ENCODE data around the gene SYT9.

SYT9 gene, protein sequence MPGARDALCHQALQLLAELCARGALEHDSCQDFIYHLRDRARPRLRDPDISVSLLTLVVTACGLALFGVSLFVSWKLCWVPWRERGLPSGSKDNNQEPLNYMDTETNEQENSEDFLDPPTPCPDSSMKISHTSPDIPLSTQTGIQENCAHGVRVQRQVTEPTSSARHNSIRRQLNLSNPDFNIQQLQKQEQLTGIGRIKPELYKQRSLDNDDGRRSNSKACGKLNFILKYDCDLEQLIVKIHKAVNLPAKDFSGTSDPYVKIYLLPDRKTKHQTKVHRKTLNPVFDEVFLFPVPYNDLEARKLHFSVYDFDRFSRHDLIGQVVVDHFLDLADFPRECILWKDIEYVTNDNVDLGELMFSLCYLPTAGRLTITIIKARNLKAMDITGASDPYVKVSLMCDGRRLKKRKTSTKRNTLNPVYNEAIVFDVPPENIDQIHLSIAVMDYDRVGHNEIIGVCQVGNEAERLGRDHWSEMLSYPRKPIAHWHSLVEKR

DNA sequence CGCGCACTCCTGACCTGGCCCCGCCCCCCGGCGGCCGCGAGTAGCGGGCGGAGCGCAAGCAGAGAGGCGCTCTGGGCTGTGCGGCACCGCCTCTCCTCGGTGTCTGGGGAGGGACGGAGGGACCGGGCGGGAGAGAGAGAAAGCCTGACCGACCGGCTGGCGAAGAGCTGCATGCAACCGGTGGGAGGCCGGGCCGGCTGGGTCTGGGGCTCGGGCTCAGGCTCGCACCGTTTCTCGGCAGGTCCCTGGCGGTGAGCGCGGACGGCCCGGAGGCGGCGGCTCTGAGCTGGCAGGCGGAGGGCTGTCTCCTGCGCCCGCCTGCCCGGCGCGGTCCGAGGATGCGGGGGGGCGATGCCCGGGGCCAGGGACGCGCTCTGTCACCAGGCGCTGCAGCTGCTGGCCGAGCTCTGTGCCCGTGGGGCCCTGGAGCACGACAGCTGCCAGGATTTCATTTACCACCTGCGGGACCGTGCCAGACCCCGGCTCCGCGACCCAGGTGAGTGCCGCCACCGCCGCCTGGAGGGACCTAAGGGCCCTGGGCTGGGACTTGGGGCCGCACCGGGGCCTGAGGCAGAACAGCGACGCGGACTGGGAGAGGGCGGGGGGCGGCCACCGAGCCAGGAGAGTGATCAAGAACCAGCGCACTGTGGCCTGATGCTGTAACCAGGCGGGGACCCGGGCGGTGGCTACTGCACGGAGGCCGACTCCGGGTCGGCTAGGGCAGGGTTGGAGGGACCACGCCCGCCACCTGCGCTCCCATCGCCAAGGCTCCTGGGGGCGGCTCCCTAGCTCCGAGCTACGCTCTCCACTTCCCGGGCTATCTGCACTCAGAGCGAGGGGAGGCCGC, at the start of gene SYT9:
TSS of gene SYT9 (plus strand) at position 69 of the 847 bp plus-strand sequence. CDS start at position 352, 283 bp downstream.
- DNase-seq (ENCODE audit: low read depth in 2 of 2): peak in 1 of 2 donors; percentile 8

DNA sequence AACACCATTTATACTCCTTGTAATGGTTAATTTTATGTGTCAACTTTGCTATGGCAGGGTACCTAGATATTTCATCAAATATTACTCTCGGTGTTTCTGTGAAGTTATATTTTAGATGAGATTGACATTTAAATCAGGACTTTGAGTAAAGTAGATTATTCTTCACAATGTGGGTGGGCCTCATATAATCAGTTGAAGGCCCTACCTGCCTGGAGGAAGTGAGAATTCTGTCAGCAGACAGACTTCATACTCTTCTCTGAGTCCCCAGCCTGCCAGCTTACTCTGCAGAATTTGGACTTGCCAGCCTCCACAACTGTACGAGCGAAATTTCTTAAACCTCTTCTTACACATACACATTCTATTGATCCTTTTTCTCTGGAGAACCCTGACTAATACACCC, 49.3 kb upstream of the SYT9 start:
- no peak for DNase-seq (ENCODE audit: low read depth in 2 of 2)

DNA sequence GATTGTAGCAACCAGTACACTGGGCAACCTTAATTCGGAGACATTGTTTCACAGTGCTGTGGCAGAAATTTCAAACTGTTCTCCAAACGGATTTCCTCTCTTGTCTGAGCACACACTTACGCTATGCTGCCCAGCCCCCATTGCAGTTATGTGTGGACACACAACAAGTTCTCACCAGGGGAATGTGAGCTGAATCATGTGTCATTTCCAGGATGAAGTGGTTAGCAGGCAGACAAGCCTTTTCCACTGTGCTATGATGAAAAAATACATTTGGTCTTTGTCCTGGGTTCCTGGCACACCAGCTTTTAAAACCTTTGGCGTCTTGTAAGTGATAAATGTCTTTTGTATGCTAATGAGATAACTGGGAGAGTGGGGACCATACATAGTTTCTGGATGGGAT, 46.9 kb upstream of the SYT9 start:
- no peak for DNase-seq (ENCODE audit: low read depth in 2 of 2)

GRCh38 chr11:7208391-7208790, 43.3 kb upstream of the SYT9 start:
- DNase-seq (ENCODE audit: low read depth in 2 of 2): no peak

- DNase-seq (ENCODE audit: low read depth in 2 of 2): no peak
These were observed 32.2 kb upstream of the SYT9 start for GRCh38 chr11:7219491-7219890.

- no peak for DNase-seq (ENCODE audit: low read depth in 2 of 2)
These were observed 31.1 kb upstream of the SYT9 start for GRCh38 chr11:7220636-7221035.

- DNase-seq (ENCODE audit: low read depth in 2 of 2): no peak
These were observed 29.1 kb upstream of the SYT9 start for GRCh38 chr11:7222619-7223018.

GRCh38 chr11:7239877-7240276, 11.8 kb upstream of the SYT9 start:
- DNase-seq (ENCODE audit: low read depth in 2 of 2): no peak

- no peak for DNase-seq (ENCODE audit: low read depth in 2 of 2)
These were observed 6.4 kb upstream of the SYT9 start for GRCh38 chr11:7245341-7245740.

GRCh38 chr11:7246179-7246578, 5.5 kb upstream of the SYT9 start:
- no peak for DNase-seq (ENCODE audit: low read depth in 2 of 2)

- DNase-seq (ENCODE audit: low read depth in 2 of 2): no peak
These were observed 1.5 kb upstream of the SYT9 start for GRCh38 chr11:7250166-7250565.

- DNase-seq (ENCODE audit: low read depth in 2 of 2): no peak
These were observed 243 bp upstream of the SYT9 start for GRCh38 chr11:7251487-7251835.

- no peak for DNase-seq (ENCODE audit: low read depth in 2 of 2)
These were observed 1.0 kb downstream of the SYT9 start for GRCh38 chr11:7252683-7253213.

DNA sequence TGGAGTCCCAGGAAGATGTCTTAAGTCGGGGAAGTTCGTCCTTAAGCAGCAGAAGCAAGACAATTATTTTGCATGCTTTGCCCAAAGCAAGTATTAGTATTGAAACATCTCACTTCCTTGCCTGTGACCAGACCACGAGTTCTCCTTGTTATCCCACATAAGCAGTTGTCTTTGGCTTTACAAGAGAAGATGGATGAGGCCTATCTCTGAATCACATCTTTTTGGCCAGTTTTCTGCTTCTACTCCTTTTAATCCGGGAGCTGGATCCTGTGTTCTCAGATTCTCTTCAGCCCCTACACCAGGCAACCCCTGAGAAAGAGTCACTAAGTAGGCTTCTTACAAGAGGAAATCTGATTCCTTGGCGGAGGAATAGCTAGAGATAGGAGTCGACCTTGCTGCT, 2.1 kb downstream of the SYT9 start:
- DNase-seq (ENCODE audit: low read depth in 2 of 2): no peak

GRCh38 chr11:7254731-7255291, 3.1 kb downstream of the SYT9 start:
- no peak for DNase-seq (ENCODE audit: low read depth in 2 of 2)

DNA sequence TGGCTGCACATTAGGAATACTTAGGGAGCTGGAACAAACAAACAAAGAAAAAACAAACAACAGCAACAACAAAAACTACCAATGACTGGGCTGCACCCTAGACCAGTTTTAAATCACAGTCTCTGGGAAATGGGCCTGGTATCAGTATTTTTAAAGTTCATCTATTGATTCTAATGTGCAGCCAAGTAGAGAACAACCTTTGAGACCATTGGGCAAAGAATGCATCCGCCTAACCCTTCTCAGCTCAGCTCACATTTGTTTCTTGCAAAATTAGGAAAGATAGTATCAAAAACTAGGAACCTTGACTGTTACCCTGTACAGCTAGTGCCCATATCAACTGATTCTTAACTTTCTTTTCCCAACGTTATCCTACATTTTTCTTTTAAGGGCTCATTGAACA, 5.2 kb downstream of the SYT9 start:
- DNase-seq (ENCODE audit: low read depth in 2 of 2): no peak

- no peak for DNase-seq (ENCODE audit: low read depth in 2 of 2)
These were observed 6.0 kb downstream of the SYT9 start for GRCh38 chr11:7257724-7258123.

DNA sequence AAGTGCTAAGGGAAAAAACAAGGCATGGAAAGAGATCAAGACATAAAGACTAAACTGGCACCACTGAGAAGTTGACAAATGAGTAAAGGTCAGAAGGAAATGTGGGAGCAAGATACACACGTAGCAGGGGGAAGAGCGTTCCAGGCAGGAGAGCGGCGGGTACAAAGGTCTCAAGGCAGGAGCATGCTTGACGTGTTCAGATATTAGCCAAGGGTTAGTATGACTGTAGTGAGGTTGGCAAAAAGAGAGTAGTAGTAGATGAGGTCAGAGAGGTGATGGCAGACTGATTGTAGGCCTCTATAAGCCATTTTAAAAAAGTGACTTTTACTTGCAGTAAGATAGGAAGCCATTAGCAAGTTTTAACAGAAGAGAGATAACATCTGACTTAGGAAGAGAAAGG, 9.9 kb downstream of the SYT9 start:
- DNase-seq (ENCODE audit: low read depth in 2 of 2): no peak

DNA sequence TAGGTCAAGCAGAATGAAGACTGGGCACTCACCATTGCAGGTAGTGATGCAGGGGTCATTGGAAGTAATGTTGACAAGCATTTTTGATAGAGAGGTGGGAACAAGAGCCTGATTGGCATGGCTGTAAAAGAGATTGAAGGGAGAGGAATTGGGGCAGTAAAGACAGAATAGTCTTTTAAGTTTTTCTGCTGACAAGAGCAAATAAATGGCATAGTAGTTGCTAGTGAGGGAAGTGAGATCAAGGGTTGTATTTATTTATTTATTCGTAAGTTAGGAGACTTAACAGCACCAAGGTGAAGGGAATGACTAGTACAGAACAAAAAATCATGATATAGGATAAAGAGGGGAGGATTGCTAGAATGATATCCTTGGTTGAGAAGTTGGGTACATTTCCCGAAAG, 11.0 kb downstream of the SYT9 start:
- no peak for DNase-seq (ENCODE audit: low read depth in 2 of 2)

- no peak for DNase-seq (ENCODE audit: low read depth in 2 of 2)
These were observed 12.1 kb downstream of the SYT9 start for GRCh38 chr11:7263842-7264241.

DNA sequence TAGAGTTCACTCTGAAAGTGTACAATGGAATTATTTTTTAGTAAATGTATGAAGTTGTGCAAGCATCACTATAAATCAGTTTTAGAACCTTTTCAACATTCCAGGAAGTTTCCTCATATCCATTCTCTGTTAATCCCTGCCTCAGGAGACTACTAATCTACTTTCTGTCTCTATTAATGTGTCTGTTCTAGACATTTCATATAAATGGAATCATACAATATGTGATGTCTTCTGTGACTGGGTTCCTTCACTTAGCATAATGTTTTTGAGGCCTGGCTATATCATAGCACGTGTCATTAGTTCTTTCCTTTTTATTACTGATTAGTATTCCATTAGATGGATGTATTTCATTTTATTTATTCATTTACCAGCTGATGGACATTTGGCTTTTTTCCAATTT, 17.1 kb downstream of the SYT9 start:
- no peak for DNase-seq (ENCODE audit: low read depth in 2 of 2)

DNA sequence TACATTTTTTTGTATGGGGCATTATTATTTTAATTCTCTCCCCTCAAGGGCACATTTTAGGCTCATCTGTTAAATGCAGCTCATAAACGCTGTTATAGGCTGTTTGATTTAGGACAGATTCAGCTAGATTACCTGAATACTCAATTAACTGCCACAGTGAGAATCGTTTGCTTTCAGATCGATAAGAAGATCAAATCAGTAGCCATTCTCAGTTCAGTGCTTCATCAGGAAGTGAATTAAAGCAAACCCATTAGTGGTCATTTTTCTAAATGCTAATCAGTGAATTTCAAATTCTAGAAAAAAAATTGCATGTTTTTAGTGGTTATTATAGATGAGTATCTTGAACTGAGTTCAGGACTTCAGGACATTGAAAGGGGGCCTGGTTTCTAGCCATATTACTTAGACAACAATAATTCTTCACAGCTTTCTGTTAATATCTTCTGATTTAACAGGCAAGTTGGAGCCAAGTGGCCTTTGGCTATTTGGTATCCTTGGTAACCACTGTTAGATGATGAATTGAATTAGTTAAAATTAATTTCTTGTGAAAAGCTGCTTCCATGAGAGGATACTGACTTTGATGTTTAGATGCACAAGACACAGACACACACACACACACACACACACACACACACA, 18.6 kb downstream of the SYT9 start:
- no peak for DNase-seq (ENCODE audit: low read depth in 2 of 2)

All from stimulated activated CD4-positive, alpha-beta T cell treated with anti-CD3 and anti-CD28 coated beads, Interleukin-1b, Interleukin-23, amount 100 ng/mL, for 4 hours (primary cell).